GM19239 (cell line): ENCODE results near the gene KIAA1755.
A peak's percentile ranks its signal among the peaks of the same experiment; 100 is the strongest.

Experiments
- DNase-seq: peaks from one replicate; pipeline ENCODE4 v3.0.0; 2011; ENCODE audit warnings: low spot score; ENCODE audit not compliant: insufficient read length
- FAIRE-seq: peaks from 2 replicates; lab custom pipeline; 2011; peaks lifted over from hg19 to GRCh38; lab: Jason Lieb, UNC

KIAA1755 gene

DNA sequence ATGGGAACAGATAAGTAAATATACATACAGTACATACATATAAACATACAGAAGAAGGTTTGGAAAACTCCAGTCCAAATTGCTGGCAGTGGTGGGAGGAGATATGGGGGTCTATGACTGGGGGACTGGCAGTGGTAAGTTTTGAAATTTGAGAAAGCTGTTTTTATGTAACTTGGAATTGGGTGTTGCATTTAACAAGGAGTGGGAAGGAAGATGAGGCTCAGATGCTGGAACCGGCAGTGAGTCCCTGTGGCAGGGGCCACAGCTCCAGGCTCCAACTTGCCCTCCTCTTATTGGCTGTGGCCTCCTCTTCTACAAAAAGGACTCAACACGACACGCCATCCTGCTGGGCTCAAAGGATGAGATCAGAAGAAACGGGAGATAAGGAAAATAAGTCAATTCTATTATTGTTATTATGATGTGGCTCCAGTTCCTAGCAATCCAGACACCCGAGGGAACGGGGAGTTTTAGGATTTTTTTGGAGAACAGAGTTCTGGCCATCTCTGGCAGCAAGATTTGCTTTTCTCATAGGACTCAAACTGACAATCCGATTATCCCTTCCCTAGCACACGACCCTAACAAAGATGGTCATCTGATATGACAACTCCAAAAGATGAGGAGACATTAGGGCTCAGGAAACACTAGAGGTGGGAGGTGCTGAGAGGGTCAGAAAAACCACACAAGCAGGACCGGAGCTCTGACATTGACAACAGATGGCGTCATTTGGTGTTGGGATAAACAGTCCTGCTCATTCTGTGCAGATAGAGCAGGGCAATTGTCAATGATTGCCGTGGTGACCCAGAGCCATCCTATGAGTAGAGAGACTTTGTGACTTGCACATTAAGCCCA is 89.5 kb downstream of the KIAA1755 start:
- no peak for DNase-seq
- FAIRE-seq = no peak

DNA sequence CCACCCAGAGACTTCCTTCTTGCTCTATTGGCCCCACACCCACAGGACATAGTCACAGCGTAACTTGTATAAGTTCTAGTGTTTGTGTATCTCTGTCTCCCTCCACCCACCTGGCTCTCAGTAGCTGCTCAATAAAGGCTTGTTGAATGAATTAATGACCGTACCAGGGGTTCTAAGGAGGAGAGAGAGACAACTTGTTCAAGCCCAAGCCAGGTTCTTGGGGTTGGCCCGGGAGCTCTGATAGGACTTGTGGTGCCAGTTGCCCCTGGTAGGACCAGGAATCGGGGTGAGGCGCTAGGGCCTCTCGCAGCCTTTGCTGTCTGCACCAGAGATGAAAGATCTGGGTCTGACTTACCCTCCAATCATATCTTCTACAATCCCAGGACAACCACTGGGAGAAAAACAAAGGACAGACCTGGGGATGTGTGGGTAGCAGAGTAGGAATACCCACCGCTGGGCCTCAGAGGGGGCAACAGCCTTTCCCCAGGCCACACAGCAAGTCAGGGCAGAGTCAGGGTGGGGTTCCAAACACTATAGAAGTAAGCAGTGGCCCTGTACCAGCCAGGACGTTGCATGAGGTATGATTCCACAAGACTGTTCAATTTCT is 90.2 kb downstream of the KIAA1755 start:
- no peak for DNase-seq
- no peak for FAIRE-seq

DNA sequence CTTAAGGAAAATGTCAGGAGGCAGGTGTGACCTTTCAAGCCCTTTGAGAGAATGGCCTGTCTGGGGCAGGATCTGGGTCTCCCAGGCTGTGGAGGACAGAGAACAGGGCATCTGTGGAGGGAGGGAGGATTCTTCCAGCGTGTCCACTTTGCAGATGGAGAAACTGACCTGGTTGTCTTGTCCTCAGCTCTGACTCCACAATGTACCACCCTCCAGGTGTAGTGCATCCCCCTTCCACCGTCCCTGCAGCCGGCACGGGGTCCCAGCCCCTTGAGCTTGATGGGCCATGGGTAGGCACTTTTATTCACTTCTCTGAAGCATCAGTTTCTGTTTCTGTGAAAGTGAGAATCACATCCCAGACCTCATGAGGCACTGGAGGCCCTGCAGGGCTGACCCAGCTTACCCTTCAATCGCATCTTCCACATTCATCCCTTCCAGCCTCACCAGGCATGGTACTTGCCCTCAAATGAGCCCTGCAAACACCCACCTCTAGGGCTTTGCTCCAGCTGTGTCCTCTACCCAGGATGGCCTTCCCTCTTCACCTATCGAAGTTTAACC is 90.8 kb downstream of the KIAA1755 start:
- DNase-seq (no peak), FAIRE-seq (no peak)

DNA sequence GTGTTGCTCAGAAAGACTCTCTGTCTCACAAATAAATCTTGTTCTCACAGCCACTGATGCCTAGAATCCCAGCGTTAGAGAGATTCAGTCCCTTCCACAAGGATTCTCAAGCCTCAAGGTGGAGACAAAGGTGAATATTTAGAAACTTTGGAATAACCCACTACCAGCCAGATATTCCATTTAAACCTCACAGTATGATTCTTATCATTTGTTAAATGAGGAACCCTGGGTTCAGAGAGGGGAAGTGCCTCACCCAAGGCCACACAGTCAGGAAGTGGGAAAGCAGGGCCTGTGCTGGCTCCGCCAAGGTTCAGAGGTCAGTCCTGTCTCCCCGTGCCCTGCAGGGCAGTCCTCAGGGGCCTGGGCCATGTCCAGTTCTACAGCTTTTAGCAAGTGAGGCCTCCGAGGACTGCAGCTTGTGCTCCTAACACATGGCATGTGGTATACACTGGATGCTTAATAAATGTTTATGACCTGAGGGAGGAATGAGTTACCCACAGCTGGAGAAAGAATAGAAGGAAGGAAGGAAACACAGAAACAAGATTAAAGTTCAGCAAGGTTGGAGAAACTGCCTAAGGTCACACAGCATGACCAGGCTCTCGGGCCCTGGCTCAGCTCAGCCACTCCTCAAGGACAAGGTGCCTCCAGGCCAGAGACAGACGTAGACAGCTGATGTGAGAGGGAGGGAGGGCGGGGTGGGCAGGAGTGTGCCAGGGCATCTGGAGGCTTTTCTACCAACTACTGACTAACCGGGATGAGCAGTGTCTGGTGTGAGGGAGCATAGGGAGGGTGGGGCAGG is 91.5 kb downstream of the KIAA1755 start:
- DNase-seq = no peak
- FAIRE-seq = no peak

DNA sequence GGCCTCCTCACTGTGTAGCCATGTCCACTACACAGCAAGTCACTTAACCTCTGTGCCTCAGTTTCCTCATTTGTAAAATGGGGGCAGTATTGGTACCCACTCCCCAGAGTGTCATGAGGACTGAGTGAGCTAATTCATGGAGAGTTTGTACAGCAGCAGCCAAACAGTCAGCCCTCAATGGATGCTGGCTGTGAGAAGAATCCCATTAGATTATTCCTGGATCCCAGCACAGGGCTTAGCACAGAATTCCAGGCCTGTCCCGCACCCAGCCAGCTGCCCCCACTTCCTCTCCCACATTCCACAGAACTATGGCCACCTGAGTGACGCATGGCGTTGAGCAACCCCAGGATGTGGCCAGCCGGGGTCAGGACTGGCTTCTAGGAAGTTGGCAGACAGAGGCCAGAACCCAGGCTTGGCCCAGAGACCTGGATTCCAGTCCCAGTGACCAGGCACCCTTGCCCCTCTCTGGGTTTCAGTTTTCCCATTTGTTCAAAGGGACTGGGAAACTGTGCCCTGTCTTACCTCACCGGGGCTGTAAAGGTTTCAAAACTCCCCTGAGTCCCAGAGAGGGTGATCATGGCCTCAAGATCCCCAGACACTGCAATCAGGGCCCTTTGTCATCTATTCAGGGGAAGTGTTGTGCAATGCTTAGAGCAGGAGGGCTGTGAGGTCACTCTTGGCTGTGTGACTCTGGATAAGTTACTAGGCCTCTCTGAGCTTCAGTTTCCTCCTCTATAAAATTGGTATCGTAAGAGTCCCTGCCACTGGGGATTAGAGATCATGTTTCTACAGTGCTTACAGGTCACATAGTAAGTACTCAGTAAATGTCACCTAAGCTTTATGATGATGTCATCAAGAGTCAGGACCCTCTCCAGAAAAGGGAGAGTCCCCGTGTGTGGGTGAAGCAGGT is 92.4 kb downstream of the KIAA1755 start:
- DNase-seq (no peak), FAIRE-seq (no peak)

DNA sequence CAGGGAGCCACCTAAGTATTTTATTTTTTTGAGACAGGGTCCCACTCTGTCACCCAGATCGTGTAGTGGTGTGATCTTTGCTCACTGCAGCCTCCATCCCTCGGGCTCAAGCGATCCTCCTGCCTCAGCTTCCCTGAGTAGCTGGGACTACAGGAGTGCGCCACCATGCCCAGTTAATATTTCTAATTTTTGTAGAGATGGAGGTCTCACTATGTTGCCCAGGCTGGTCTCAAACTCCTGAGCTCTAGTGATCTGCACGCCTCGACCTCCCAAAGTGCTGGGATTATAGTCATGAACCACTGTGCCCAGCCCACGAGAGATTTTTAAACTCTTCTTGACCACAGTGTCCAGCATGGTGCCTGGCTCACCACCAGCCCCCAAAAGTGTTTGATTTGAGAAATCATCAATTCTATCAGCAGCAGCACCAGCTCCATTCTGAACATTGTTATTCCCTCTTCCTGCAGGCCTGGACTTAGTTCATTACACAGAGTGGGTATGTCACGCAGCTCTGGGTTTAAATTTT is 93.1 kb downstream of the KIAA1755 start:
- FAIRE-seq = no peak
- DNase-seq = no peak

DNA sequence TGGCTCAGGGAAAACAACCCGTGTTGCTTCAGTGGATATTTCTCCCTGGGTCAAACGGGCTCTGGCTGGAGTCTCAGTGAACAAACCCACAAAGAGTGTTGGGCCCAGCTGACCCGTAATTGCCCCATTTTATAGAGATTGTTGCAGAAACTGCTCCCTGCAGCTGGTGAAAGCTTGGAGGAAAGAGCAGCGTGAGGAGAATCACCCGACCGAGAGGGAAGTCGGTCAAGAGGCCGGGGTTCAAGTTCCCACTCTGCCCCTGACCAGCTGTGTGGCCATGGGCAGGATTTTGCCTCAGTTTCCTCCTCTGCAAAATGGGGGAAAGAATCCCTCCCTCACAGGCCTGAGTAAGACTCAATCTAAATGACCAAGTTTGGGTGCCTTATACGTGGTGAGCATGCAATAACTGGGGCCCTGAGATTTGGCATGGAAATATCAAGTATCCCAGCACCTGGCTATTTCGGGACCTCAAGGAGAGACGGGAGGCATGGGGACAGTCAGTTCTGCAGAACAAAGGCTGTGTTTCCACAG is 93.8 kb downstream of the KIAA1755 start:
- FAIRE-seq = no peak
- DNase-seq = no peak

DNA sequence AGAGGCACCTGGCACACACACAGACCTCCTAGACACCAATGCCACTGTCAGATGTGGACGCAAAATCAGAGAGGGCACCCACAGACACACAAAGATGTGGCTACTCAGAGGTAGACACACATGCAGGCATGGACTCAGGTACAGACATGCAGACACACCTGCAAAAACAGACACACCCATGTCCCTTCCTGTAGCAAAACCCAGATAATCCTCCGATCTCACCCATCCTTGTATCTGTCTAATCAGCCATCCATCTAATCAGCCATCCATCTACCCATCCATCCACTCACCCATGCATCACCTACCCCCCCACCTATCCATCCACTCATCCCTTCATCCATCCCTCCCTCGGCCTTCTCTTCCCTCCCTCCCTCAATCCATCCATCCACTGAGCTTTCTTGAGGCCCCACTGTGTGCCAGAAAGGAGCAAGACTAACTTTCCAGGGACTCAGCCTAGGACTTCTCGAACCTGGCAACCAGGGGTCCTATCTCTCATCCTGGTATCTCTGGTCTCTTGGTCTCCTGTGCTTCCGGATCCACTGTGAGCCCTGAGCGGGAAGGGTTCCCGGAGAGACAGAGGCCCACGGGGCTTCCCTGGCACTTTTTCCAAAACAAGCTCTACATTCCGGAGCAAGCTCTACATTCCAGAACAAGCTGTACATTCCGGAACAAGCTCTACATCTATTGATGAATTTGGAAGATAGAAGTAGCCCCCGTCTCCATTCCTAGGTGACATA is 94.4 kb downstream of the KIAA1755 start:
- DNase-seq (no peak), FAIRE-seq (no peak)

DNA sequence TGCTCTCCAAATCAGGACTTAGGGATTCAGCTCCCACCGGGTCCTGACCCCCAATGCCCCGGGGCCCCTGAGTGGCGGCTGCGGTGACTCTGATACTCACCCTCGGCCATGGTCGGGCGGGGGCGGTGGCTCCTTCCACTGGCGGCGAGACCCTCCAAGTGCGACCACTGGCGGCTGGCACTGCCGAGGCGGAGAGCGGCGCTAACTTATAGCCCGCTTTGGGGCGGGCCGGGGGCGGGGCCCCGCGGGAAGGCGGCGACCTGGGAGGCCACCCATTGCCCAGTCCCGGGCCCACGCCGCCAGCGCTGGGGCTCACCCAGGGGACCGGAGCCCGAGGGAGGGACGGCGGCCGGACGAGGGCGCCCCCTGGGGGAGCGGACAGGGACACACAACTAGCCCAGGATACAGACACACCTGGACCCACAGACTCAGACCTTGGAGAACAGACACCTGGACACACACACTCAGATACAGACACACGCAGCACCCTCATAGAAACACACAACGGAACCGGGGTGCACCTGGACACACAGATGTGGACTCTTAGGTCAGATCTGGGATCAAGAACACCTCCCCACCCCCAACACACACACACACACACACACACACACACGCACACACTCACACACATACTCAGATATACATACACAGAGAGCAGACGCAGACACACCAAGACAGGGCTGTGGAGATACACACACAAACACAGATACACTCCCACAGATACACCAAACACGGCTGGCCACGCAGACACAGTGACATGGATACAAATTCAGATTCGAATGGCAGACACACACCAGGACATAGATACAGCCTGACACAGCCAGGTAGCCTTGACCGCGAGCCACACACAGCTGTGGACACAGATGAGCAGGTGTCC is 95.2 kb downstream of the KIAA1755 start, which contains the start of gene TGM2:
TGM2 (minus strand) TSS at position 182 of the 877 bp plus-strand sequence; CDS start at position 110, 72 bp downstream.
- no peak for FAIRE-seq
- DNase-seq = peak; percentile 79

DNA sequence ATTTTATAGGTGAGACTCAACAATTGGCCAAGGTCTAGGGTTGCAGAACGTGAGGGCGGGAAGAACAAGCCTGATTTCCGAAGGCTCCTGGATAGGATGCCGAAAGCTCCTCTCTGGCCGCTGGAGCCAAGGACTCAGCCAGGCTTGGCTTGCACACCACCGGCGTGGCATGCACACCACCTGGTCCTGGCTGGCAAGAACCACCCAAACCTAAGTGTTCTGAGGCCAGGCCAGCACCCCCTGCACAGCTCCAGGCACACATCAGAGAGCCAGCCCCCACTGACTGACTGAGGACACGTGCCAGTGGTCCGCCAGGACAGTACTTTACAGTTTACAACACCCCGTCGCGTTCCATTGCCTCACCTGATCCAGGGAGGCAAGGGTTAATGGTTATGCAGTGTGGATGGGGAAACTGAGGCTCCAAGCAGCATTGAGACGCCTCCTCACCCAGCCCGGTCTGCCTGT is 95.9 kb downstream of the KIAA1755 start:
- FAIRE-seq (no peak), DNase-seq (no peak)

DNA sequence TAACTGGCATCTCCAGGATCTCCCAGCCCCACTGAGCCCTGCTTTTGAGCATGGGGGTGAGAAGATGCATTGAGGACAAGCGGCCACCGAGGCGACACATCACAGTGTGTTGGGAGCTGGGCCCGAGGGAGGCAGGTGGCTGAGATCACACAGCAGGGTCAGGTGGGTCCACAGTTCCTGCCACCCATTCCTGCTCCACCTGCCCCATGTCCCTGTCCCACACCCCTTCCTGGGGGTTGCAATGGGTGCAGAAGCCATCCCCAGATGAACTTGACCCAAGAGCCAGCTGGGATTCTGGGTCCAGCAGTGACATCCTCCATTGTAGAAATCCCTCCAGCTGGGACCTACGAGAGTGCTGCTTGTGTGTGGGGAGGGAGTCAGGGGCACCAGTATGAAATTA is 96.5 kb downstream of the KIAA1755 start:
- FAIRE-seq (no peak), DNase-seq (no peak)

DNA sequence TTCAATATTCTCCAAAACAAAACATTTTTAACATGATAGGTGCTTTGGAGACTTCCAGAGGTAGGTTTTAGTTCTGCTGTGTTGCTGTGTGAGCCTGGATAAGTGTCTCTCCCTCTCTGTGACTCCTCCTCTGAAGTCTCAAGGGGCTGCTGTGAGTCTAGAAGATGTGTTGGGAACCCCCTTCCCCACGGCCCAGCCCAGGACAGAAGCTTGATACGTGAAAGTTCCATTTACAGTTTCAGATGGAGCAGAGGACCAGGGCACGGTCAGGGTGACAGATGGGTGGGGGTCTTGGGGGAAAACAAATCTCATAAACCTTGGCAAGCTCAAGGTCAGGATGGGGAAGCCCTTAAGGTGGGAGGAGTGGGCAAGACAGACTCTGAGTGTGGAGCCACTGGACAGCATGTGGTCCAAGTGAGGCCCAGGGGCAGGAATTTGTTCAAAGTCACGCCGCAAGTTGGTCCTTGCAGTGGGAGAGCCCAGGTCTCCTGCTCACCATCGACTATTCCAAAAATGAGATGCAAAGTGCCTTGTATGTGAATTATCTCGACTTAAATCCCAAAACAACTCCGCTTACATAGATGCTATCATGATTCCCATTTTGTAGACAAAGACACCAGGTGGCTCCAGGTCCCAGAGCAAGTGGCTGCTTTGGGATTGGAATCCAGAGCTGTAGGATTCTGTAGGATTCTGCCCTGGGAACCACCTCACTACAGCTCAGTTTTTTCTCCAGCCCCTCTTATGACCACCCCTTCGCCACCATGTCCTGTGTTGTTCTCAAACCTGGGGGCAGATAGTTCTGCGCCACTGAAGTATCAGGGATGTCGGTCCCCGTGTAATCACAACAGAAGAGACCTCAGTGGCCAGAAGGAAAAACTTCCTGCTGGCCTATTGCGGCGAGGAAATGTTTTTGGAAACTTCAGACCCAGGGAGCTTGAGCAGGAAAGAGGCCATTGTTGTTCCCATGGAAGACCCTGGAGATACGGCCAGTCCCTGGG is 97.4 kb downstream of the KIAA1755 start:
- FAIRE-seq (no peak), DNase-seq (no peak)

DNA sequence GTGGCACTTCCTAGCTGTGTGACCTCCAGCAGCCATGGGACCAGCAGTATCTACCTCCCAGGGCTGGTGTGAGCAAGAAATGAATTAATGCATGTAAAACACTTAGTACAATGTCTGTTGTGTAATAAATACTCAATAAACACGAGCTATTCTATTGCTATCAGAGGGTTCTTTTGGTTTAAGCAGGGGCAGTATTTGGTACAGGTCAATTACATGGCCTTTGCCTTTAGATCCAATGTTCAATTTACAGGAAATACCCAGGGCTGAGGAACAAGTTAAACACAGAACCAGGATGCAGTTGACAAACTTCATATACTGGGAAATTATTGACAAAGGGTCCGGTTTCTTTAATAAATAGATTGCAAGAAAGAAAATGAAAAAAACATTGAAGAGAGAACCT is 98.4 kb downstream of the KIAA1755 start:
- no peak for FAIRE-seq
- no peak for DNase-seq

DNA sequence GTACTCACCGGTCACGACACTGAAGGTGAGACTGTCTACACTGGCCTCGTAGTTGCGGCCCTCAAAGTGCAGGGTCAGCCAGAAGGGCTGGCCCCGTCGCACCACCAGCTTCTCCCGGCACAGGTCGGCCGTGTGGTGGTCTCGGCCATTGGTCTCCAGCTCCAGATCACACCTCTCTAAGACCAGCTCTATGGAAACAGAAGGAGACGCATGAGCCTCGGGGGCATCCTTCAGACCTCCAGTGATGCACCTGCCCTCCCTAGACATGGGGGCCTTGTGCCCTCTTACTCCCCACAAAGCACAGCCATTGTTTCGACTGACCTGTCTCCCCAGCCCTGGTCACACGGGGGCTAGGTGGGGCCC is 99.1 kb downstream of the KIAA1755 start:
- DNase-seq (no peak), FAIRE-seq (no peak)
